Upper lobe of left lung (tissue), 4 donors: ENCODE data around the gene KCTD4.

Source experiments
- CTCF ChIP-seq, 6 experiments: fragments of 450-650 bp in 4 of 6; fragments of 200-600 bp in 2 of 6; sonication (generic) in 2 of 6; IDR thresholded peaks; one replicate each; pipeline ENCODE4 v1.5.1; 2016 to 2019; ENCODE audit warnings: antibody characterized with exemption in 6 of 6
- EP300 ChIP-seq, 4 donors: sonication (generic); formaldehyde crosslinking; IDR thresholded peaks; one replicate each; pipeline ENCODE4 v1.5.1; 2017; ENCODE audit warnings: antibody characterized with exemption in 4 of 4, control low read depth in 2 of 4
- POLR2A ChIP-seq, 4 donors: fragments of 450-650 bp; IDR thresholded peaks; one replicate each; pipeline ENCODE4 v1.5.1; 2016 to 2017; ENCODE audit warnings: antibody characterized with exemption in 4 of 4, mild to moderate bottlenecking in 2 of 4
- POLR2AphosphoS5 ChIP-seq, 2 donors: sonication (generic); formaldehyde crosslinking; IDR thresholded peaks; one replicate each; pipeline ENCODE4 v1.5.1; 2017; ENCODE audit warnings: antibody characterized with exemption in 2 of 2

GRCh38 chr13:45215392-45216077 lies 14.7 kb upstream of the KCTD4 start:
- TF ChIP-seq CTCF (IDR thresholded peaks at IDR 0.05) (no peak), POLR2AphosphoS5 (IDR thresholded peaks at IDR 0.05) (no peak), EP300 (IDR thresholded peaks at IDR 0.05) (no peak), POLR2A (IDR thresholded peaks at IDR 0.05) (no peak)
